KG1 (cell line): ENCODE results near the gene S100A9.
"Not testable (repeated sequence)": the region's sequence is repeated elsewhere in the genome, so short reads cannot be mapped to it uniquely, and the experiment has no call there.

Source experiments
- DNase-seq: peaks from one replicate; lab custom pipeline; 2025; lab: John Stamatoyannopoulos, UW

S100A9 gene

DNA sequence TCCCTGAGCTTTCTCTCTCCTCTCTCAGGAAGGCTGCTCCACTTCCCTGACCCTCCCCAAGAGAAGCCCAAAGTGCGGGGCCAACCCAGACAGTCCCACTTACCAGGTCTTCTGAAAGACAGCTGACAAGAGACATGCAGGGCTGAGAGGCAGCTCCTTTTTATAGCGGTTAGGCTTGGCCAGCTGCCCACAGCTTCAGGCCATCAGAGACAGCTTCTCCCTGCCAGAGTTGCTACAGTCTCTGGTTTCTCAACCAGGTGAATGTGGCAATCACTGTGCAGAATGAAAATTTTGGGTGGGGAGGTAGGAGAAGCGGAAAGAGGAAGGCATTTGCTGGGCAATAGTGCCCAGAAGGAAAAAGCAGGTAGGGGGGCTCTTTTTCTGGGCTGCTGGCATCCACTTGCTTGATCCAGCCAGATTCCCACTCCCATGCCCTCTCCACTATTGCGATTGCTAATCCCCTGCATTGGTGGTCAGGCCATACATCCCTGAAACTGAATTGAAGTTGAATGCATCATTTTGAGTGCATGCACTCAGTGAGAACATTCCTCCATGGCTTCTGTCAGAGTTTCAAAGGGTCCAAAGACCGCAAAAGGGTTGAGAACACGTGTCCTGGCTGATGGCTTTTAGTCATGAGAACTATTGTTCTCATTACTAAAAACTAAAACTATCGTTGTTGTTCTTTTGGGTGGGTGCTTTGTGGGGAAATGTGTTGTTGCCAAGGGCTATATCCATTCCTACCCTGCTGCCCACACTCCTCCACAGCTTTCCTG, 33.5 kb downstream of the S100A9 start, which contains the start of gene S100A8:
Gene S100A8, minus strand, starts transcription at position 136 of the 773 bp plus-strand sequence. CDS start 538 bp downstream, outside the sequence.
- DNase-seq = no peak

GRCh38 chr1:153392258-153392657, 34.6 kb downstream of the S100A9 start:
- DNase-seq = no peak

- DNase-seq = no peak
These were observed 35.2 kb downstream of the S100A9 start for GRCh38 chr1:153392822-153393221.

DNA sequence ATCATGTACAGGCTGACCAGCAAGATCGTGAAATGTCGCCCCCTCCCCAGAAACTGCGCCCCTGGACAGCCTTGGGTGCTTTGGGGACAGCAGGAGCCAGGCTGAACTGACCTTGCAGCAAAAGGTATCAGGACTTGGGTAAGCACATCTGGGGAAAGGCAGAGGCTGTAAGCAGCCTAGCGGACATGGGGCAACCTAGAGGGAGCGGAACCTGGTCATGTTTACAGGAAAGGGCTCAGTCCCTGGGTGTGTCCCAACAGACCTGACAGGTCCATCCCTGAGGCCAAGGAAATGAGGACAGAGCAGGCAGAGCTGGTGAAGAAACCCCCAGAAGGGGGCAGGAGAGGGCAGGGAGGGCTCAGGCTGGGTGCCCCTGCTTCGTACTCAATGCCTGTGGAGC, 36.3 kb downstream of the S100A9 start:
- no peak for DNase-seq

DNA sequence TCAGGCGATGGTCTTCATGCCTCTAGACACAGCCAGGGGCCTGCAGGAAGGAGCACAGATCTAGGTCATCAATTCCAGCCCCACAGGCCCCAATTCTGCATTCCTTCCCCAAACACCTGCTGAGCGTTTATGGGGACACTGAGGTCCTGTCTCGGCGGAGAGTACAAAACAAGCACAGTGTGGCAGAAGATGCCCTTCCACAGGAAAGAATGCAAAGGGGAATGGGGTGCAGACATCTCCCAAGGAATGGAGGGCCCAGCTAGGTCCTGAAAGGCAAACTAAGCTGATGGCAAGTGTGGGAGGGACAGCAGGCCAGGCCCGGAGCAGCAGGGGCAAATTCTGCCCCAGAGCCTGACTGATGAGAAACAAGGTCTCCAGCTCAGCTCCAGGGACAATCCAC, 36.7 kb downstream of the S100A9 start:
- DNase-seq = no peak

GRCh38 chr1:153395136-153395685, 37.6 kb downstream of the S100A9 start:
- DNase-seq = no peak

DNA sequence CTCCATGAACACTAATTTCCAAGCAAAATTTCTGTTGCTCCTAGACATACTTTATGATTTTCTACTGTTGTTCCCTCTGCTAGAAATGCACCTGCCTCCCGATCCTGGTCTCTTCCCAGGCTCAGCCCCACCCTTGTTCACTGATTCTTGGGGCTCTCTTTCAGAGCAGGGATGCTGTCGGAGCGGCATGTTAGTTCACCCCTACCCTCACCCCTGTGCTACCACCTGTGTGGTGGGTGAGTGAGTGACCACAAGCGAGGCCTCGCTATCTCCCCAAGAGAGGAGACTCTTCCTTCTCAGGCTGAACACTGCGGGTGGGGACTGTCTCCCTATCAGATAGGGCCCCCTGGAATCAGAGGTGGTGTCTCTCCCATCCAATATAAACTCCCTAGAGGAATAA, 38.1 kb downstream of the S100A9 start:
- DNase-seq = no peak

DNA sequence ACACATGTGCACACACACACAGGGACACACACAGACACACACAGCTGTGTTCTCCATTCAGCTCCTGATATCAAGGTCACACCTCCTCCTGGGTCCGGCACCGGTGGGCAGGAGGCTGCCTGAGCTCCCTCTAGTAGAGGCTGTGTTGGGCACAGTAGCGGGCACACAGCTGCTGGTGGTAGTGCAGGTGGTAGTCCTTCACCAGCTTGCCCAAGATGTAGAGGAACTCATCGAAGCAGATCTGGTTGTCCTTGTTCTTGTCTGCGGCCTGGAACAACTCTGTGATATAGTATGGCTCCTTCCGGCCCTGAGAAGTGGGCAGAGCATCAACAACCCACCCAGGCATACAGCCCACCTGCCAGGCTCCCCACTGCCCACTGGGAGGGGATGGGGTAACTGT, 38.8 kb downstream of the S100A9 start:
- no peak for DNase-seq

- DNase-seq = no peak
These were observed 39.6 kb downstream of the S100A9 start for GRCh38 chr1:153397051-153397923.

DNA sequence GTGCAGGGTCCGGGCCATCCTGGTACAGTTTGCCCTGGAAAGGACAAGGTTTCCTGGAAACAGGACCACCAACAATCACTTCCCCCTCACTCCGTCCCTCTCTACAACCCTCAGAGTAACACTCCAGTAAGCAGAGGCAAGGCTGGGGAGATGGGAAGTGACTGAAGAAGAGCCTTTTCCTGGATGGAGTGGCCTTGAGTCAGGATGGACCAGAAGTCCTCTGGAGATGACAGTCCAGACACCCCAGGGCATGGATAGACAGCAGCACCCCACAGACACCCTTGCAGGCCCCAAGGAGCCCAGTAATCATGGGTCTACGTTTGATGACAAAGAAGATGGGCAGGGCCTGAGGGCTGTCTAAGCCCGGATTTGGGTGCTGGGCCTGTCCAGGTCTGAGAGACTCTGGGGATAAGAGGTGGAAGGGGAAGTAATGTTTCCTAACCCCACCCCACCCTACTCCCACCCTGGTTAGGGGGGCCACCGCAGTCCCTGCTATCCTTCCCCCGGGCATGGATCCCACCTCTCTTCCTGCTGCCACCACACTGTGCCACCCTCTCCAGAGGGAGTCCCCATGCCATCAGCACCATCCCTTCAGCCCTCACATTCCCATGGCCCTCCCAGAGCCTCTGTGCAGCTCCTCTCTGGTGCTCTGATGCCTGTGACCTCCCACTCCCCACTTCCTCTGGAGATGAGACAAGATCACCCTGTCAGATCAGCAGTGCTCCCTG, 40.4 kb downstream of the S100A9 start:
- no peak for DNase-seq

- DNase-seq = no peak
These were observed 41.9 kb downstream of the S100A9 start for GRCh38 chr1:153399401-153400055.

- no peak for DNase-seq
These were observed 42.6 kb downstream of the S100A9 start for GRCh38 chr1:153400244-153400643.

DNA sequence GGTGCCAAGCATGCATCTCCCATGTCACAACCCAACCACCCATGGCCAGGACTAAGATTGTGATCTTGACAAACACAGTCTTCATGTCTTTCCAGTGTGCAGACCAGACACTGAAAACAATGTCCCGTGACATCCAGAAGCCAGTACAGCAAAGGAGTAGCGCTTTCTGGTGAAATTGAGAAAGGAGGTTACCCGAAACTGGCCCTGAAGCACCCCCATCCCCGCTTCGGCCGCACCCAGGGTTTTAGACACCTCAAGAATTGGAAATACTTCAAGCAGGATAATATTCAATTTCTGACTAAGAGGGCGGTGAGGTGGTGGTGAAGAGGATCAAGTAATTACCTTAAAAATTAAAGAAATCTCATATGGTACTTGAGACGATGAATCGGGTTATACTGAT, 43.8 kb downstream of the S100A9 start:
- no peak for DNase-seq

DNA sequence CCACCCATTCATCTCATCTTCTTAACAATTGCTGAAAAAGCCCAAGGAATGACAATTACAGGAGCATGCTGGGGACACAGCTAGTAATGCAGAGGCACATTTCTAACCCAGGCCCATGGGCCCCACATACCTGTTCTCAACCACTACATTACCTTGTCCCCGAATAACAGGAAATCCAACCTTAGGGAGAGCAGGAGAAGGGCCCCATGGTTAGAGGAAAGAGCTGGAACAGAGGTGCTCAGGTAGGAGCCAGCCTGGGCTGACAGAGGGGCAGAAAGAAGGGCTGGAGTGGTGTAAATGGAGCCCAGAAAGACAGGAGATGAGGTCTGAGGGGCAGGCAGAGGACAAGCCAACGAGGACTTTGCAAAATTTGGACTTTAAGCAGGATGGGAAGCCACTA, 44.6 kb downstream of the S100A9 start:
- no peak for DNase-seq

GRCh38 chr1:153403421-153404085, 45.9 kb downstream of the S100A9 start:
- no peak for DNase-seq

DNA sequence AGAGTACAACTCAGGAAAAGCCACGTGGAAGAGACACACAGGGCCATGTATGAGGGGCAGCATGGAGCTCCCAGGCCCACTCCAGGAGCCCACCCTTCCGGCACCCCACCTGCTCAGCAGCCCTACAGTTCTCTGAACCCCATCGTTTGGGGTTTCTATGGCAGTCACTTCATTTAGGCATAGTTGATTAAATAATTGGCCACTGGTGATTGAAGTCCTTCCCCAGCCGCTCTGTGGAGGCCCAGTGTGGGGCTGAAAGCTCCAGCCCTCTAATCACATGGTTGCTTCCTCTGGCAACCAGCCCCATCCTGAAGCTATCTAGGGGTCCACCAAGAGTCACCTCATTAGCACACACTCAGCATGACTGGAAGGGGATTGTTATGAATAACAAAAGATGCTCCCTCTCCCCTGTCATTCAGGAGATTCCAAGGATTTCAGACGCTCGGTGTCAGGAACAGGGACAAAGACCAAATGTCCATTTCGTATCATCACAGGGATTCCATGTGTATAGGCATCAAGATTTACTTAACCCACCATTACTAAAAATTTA, 46.5 kb downstream of the S100A9 start:
- no peak for DNase-seq

DNA sequence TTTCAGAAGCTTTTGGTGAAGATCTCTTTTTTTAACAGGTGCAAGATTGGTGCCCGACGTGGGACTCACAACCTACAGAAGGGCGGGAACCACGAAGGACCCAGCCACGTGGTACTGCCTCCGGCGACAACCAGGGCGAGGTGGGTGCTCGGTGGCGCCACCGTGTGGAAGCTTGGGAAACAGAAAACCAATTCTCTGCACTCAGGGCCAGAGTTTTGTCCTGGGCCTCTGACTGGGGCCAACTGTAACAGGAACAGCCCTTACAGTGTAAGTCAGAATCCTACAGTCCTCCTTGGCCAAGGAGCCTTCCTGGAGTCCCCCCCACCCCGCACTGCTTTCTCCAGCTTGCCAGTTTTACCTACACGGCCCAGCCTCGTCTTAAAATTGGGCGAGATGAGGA, 47.1 kb downstream of the S100A9 start:
- no peak for DNase-seq

- DNase-seq = not testable (repeated sequence)
These were observed 48.4 kb downstream of the S100A9 start for GRCh38 chr1:153405825-153406599.

- DNase-seq = not testable (repeated sequence)
These were observed 49.6 kb downstream of the S100A9 start for GRCh38 chr1:153407274-153407673.
